Kidney (tissue), 14 donors: ENCODE measurements around the gene HSPA13. TPM values are rescaled to one million over a fixed set of nuclear protein-coding genes. Genes with fewer than 3 reads are reported as not detected.
"Not testable (repeated sequence)": the region's sequence is repeated elsewhere in the genome, so short reads cannot be mapped to it uniquely, and the experiment has no call there.

Experiments used
- DNase-seq, 5 donors: peaks; one replicate each; pipeline ENCODE4 v3.0.0-alpha.2; 2013 to 2020
- FAIRE-seq: peaks from 2 replicates; lab custom pipeline; 2012; peaks lifted over from hg19 to GRCh38; lab: Jason Lieb, UNC
- H3K27ac ChIP-seq, 2 donors: one replicate each; pipeline ENCODE4 v1.7.0; 2013; ENCODE audit warnings: low read depth in 2 of 2, low read length in 2 of 2, inconsistent platforms in 1 of 2
- H3K27me3 ChIP-seq: one replicate; pipeline ENCODE4 v1.7.1; 2013; ENCODE audit warnings: low read length, inconsistent platforms; ENCODE audit not compliant: control insufficient read depth, insufficient read depth
- H3K36me3 ChIP-seq, 3 donors: one replicate each; pipeline versions ENCODE4 v1.7.0 to v1.7.1; 2013; ENCODE audit warnings: low read length in 3 of 3, control low read depth in 1 of 3, inconsistent platforms in 1 of 3; ENCODE audit not compliant: insufficient read depth in 3 of 3, control insufficient read depth in 2 of 3
- H3K4me1 ChIP-seq, 3 donors: one replicate each; pipeline versions ENCODE4 v1.7.0 to v1.7.1; 2013; ENCODE audit warnings: low read length in 3 of 3, inconsistent platforms in 1 of 3, low read depth in 1 of 3; ENCODE audit not compliant: control insufficient read depth in 2 of 3, insufficient read depth in 2 of 3
- H3K4me3 ChIP-seq, 3 donors: one replicate each; pipeline versions ENCODE4 v1.7.0 to v1.8.1; 2013; ENCODE audit warnings: low read length in 3 of 3, control low read depth in 1 of 3, inconsistent platforms in 1 of 3
- H3K9ac ChIP-seq, 3 donors: one replicate each; pipeline versions ENCODE4 v1.7.0 to v1.7.1; 2013; ENCODE audit warnings: low read length in 3 of 3, control low read depth in 1 of 3, inconsistent platforms in 1 of 3
- H3K9me3 ChIP-seq, 3 donors: one replicate each; pipeline versions ENCODE4 v1.7.0 to v1.7.1; 2013; ENCODE audit warnings: low read length in 3 of 3, control low read depth in 1 of 3, inconsistent platforms in 1 of 3; ENCODE audit not compliant: control insufficient read depth in 2 of 3, insufficient read depth in 1 of 3
- intact Hi-C: fragments of 100-400 bp; cut with DNase I; formaldehyde crosslinking; loops from one replicate; pipeline ENCODE4 v1.11.1; 2022
- polyA plus RNA-seq: library from polyadenylated mRNA; stranded (reverse); fragments of 350-450 nt; fragmentation: Illumina TruSeq; extraction: RNeasy Lipid Tissue Mini Kit (QIAGEN cat#74804); gene quantifications from one replicate; pipeline ENCODE4 v1.2.3, GENCODE V29; 2014; ENCODE audit warnings: low read depth, low replicate concordance; ENCODE audit not compliant: insufficient read depth
- total RNA-seq: library from RNA; stranded (reverse); fragmentation: NEBNext Ultra II Directional; extraction: Animal tissue kit (Norgen Biotek cat#: 25700); gene quantifications from one replicate; pipeline ENCODE4 v1.2.1, GENCODE V29; 2021
- TF ChIP-seq, protein P1 (sequence below): IDR thresholded peaks from 3 replicates; pipeline ENCODE4 v1.5.1; 2012; ENCODE audit warnings: mild to moderate bottlenecking, moderate library complexity, borderline replicate concordance; ENCODE audit not compliant: insufficient read depth; ENCODE audit errors: extremely low read depth
- donor health status: control.
- donor health status: control.
- donor health status: control.
- donor health status: control.
- donor health status: control.
- donor health status: DM: yes; HTN: yes; CAD: no.
- donor health status: Normal renal cell carcinoma (clear cell type).

Gene HSPA13
- total and polyA plus RNA-seq, 2 donors from 2014 or later, result 7.9 to 30.8 TPM

DNA sequence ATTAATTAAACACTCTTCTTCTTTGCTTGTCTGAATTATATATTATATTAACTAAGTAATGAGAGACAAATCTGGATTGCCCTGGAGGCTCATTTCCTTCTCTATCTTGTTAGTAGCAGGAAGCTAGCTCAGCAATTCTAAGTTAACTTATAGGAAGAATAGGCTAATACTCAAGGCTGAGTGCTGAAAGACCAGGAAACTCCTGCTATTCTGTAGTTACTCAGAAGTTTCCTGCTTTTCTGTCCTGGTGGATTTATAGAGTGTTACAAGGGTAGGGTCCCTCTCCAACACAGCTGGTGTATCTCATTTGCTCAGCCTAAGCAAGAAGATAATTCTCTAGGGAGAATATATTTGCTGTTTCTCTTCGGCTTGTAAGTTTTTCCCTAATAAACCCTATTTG, 29.2 kb downstream of the HSPA13 start:
- H3K4me1 ChIP-seq, result no peaks in the 10 kb centered on the region
- no peaks in the 10 kb centered on the region for H3K36me3 ChIP-seq
- DNase-seq (peak in 2 of 5 donors; percentile 7 to 38), FAIRE-seq (no peak)
- H3K27ac ChIP-seq, result no peak overlapping the region
- no peaks in the 10 kb centered on the region for H3K27me3 ChIP-seq
- H3K9me3 ChIP-seq, result no peaks in the 10 kb centered on the region
- intact Hi-C loops, result no loop called here
- H3K4me3 ChIP-seq, result no peak overlapping the region
- TF ChIP-seq, protein P1, sequence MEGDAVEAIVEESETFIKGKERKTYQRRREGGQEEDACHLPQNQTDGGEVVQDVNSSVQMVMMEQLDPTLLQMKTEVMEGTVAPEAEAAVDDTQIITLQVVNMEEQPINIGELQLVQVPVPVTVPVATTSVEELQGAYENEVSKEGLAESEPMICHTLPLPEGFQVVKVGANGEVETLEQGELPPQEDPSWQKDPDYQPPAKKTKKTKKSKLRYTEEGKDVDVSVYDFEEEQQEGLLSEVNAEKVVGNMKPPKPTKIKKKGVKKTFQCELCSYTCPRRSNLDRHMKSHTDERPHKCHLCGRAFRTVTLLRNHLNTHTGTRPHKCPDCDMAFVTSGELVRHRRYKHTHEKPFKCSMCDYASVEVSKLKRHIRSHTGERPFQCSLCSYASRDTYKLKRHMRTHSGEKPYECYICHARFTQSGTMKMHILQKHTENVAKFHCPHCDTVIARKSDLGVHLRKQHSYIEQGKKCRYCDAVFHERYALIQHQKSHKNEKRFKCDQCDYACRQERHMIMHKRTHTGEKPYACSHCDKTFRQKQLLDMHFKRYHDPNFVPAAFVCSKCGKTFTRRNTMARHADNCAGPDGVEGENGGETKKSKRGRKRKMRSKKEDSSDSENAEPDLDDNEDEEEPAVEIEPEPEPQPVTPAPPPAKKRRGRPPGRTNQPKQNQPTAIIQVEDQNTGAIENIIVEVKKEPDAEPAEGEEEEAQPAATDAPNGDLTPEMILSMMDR, result no peak
- no peak overlapping the region for H3K9ac ChIP-seq

DNA sequence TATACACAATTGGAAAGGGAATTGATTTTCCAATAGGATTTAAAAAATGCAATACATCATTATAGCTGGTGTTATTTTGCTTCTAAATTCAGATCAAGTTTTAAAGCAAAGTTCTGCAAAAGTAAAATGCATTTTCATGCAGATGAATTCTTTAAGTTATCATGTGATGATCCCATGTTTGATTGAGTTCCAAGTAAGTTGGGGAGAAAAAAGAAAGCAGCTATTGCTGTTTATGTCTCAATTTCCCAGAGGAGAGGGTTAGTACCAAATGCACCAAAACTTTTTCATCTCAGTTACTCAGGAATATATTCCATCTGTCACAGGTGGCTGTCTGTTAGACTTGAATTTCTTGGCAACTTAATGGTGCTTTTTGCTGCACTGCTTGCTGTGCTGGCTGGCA, 29.7 kb downstream of the HSPA13 start:
- DNase-seq (no peak), FAIRE-seq (no peak)
- no peaks in the 10 kb centered on the region for H3K36me3 ChIP-seq
- no peak overlapping the region for H3K9ac ChIP-seq
- no peaks in the 10 kb centered on the region for H3K9me3 ChIP-seq
- TF ChIP-seq, protein P1, result no peak
- no peaks in the 10 kb centered on the region for H3K4me1 ChIP-seq
- intact Hi-C loops, result no loop called here
- H3K4me3 ChIP-seq, result no peak overlapping the region
- no peak overlapping the region for H3K27ac ChIP-seq
- no peaks in the 10 kb centered on the region for H3K27me3 ChIP-seq

DNA sequence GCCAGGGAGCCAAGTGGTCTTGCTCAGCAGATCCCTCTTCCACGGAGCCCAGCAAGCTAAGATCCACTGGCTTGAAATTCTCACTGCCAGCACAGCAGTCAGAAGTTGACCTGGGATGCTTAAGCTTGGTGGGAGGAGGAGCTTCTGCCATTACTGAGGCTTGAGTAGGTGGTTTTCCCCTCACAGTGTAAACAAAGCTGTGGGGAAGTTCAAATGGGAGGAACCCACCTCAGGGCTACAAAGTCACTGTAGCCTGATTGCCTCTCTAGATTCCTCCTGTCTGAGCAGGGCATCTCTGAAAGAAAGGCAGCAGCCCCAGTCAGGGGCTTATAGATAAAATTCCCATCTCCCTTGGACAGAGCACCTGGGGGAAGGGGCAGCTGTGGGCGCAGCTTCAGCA, 55.6 kb downstream of the HSPA13 start:
- H3K36me3 ChIP-seq, H3K9me3 ChIP-seq, DNase-seq, H3K4me1 ChIP-seq, intact Hi-C loops, FAIRE-seq, H3K27me3 ChIP-seq, H3K9ac ChIP-seq, H3K4me3 ChIP-seq, H3K27ac ChIP-seq: not testable (repeated sequence)

DNA sequence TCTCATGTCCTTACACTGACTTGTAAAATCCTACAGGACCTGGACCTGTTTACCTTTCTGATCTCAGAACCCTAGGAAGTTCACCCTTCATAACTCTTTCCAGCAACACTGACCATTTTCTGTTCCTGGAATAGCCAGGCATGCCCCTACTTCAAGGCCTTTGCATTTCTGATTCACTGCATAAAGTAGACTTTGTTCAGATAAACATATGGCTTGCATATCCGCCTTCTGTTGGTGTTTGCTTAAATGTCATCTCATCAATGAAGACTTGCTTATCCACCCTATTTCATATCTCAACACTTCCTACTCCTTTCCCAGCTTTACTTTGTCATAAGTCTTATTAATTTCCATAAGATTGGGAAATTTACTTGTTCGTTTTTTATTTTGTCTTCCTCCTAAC, 57.4 kb downstream of the HSPA13 start:
- TF ChIP-seq, protein P1, result no peak
- H3K4me1 ChIP-seq, result no peaks in the 10 kb centered on the region
- peaks cover 0 to 3% (median 0%) of the 10 kb centered on the region in 3 donors for H3K9me3 ChIP-seq
- intact Hi-C loops, result no loop called here
- H3K27ac ChIP-seq, result no peak overlapping the region
- no peak overlapping the region for H3K4me3 ChIP-seq
- H3K36me3 ChIP-seq, result no peaks in the 10 kb centered on the region
- no peaks in the 10 kb centered on the region for H3K27me3 ChIP-seq
- DNase-seq, result no peak
- FAIRE-seq, result no peak
- H3K9ac ChIP-seq, result no peak overlapping the region

Other genes with a start within 250 kb of the HSPA13 start
- not detected for gene LIPI, start 172.2 kb downstream of the HSPA13 start, total RNA-seq
- gene LIPI, start 172.2 kb downstream of the HSPA13 start, polyA plus RNA-seq, result not detected
- gene RBM11, start 167.0 kb downstream of the HSPA13 start, total RNA-seq, result 3.3 TPM
- gene RBM11, start 167.0 kb downstream of the HSPA13 start, polyA plus RNA-seq, result 6.9 TPM
- 10.4 TPM for gene SAMSN1, start 163.2 kb upstream of the HSPA13 start, total RNA-seq
- 1.4 TPM for gene SAMSN1, start 163.2 kb upstream of the HSPA13 start, polyA plus RNA-seq